GM18951 (cell line): ENCODE results near the gene TCTN2.

Experiments used
- POLR2A ChIP-seq: IDR thresholded peaks from 4 replicates; pipeline ENCODE4 v1.6.1; 2011; ENCODE audit warnings: mild to moderate bottlenecking; ENCODE audit not compliant: insufficient read length, insufficient read depth; ENCODE audit errors: extremely low read depth
- in situ Hi-C: fragments of 300-500 bp; cut with MboI; formaldehyde crosslinking; loops from one replicate; pipeline ENCODE4 v1.12.0; 2022; ENCODE audit warnings: low sequenced_read_pairs, mixed read lengths, inconsistent platforms; ENCODE audit not compliant: unreplicated experiment

The TCTN2 gene

DNA sequence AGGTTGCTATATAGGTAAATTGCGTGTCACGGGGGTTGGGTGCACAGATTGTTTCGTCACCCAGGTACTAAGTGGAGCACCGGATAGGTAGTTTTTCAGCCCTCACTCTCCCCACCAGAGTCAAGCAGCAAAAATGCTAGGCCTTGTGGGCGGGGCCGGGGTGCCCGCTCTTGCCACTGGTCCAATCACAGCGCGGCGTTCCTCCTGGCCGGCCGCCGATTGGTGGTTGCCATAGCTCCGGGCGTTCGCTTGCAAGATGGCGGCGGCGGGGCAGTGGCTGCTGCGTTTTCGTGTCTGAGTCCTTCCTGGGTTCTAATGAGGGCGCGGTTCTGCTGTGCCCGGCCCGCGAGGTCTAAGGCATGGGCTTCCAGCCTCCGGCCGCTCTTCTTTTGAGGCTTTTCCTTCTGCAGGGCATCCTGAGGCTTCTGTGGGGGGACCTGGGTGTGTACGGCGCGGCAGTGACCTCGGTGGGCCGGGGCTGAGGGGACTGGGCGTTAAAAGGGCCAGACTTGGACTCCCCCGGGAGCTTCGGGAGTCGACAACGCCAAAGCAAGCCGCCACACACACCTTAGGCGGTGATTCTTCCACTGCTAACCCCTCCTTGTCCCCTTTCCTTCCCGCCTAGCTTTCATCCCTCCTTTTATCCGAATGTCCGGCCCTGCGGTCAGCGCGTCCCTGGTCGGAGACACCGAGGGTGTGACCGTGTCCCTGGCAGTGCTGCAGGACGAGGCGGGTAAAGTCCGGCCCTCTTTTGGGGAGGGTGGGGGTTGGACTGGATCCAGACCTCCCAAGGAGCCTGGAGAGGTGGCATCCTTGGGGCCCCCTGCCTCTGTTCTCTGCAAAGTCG lies at the start of gene TCTN2:
TSS of gene TCTN2 (plus strand) at position 232 of the 847 bp plus-strand sequence. CDS start at position 360, 128 bp downstream.
- TF ChIP-seq POLR2A, result peak; percentile 26
- in situ Hi-C loops, result no loop called here

DNA sequence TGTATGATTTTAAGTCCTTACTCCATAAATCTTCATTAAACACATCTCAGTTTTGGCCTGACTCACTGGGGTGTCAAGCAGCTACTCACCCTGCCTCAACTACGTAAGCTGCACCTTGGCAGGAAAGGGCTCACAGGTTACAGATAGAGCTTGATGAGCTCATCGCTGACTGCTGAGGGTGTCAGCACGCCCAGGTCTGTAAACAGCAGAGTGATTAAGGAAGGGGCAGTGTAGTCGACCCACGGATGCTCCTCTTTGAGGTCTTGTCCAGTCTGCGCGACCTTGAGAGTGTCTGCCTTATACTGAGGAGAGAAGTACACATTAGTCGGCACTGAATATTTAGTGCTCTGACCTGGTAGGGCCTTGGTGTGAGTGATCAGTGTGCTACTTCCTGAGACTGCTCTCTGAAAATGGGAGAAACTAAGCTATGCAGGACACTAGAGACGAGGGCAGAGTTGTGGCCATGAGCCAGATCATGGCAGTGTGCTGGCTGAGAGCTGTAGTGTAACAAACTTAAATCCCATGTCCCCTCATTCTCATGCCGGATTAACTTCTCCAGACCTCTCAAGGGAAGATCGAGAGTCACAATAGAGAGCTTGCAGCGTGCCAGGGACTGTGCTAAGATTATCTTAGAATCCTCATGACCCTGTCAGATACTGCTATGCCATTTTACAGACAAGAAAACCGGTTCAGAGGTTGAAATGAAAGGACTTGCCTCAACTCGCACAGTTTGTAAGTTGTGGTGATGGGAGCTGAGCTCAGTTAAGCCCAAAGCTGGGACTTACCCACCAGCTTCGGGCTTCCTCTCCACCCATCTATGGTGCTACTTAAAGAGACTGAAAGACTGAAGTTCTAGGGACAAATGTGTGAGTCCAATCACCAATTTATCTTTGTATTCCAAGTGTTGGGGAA lies 49.0 kb upstream of the TCTN2 start:
- TF ChIP-seq POLR2A, result no peak
- in situ Hi-C loops, result no loop called here

- TF ChIP-seq POLR2A, result peak; percentile 98
- in situ Hi-C loops, result no loop called here
These were observed 37.4 kb upstream of the TCTN2 start, which contains the start of the genes EIF2B1 and GTF2H3 for GRCh38 chr12:123633379-123634141. Gene EIF2B1 (minus strand): TSS chr12:123633686. CDS start chr12:123633557, 129 bp downstream. Gene GTF2H3 (plus strand): TSS chr12:123633829. CDS start chr12:123633860, 31 bp downstream.

- no peak for TF ChIP-seq POLR2A
- in situ Hi-C loops, result no loop called here
These were observed 36.8 kb upstream of the TCTN2 start for GRCh38 chr12:123634142-123634561.

- TF ChIP-seq POLR2A, result no peak
- in situ Hi-C loops, result no loop called here
These were observed 27.0 kb upstream of the TCTN2 start for GRCh38 chr12:123643911-123644310.

DNA sequence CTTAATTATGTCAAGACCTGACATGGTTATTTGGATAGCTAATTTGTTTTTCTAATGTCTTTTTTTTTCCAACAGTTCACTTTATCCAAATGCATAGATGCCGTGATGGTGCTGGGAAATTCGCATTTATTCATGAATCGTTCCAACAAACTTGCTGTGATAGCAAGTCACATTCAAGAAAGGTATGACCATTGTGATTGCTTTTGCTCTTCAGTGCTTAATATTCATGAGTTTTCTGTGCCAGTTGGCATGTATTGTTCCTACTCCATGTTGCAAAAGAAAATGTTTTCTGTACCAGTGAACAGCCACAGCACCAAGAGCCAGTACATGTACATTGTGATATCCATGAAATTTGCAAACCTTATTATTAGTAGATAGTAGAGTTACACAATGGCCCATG lies 25.5 kb upstream of the TCTN2 start:
- in situ Hi-C loops, result no loop called here
- no peak for TF ChIP-seq POLR2A

GRCh38 chr12:123645878-123646277 lies 25.0 kb upstream of the TCTN2 start:
- TF ChIP-seq POLR2A, result no peak
- in situ Hi-C loops, result no loop called here

DNA sequence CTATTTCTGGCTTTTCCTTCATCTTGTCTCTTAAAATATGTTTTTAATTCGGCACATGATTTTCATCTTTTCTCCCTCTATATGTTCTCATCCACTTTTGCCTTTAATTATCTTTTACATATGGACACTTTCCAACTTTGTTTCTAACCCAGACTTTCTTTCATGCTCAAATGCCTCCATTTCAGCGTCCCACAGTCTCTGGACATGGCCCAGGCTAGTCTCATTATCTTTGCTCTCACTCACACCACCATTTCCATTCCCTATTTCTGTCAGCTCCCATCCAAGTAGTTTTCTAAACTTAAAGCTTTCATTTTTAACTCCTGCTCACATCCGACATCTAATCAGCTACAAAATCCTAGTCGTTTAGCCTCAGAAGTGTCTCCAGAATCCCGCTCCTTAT lies 22.5 kb upstream of the TCTN2 start:
- in situ Hi-C loops, result no loop called here
- no peak for TF ChIP-seq POLR2A

- in situ Hi-C loops, result no loop called here
- TF ChIP-seq POLR2A, result no peak
These were observed 16.7 kb upstream of the TCTN2 start for GRCh38 chr12:123654129-123654701.

GRCh38 chr12:123655420-123655819 lies 15.5 kb upstream of the TCTN2 start:
- in situ Hi-C loops, result no loop called here
- TF ChIP-seq POLR2A, result no peak

DNA sequence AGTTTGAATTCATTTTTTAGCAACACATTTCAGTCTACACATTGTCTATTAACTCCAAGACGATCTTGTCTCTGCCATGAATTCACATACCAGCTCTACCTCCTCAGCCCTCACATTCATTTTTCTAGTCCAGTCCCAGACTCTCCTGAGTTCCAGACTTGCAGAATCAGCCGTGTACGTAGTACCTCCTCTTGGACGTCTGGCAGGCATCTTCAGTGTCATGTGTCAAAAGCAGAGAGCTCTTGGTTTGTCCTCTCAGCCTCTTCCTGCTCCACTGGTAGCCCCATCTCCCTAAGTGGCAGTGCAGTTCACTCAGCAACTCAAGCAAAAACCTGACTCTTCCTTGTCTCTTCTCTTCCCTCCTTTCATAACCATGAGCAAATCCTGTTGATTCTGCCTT lies 14.5 kb upstream of the TCTN2 start:
- TF ChIP-seq POLR2A, result no peak
- in situ Hi-C loops, result no loop called here

GRCh38 chr12:123657211-123657610 lies 13.7 kb upstream of the TCTN2 start:
- TF ChIP-seq POLR2A, result no peak
- in situ Hi-C loops, result no loop called here
